Measurements from ENCODE around the gene SH3RF3. TPM values are rescaled to one million over a fixed set of nuclear protein-coding genes. Genes with fewer than 3 reads are reported as not detected.

The SH3RF3 gene
- total RNA-seq, 1 donor from 2014 or later: 7.3 TPM

DNA sequence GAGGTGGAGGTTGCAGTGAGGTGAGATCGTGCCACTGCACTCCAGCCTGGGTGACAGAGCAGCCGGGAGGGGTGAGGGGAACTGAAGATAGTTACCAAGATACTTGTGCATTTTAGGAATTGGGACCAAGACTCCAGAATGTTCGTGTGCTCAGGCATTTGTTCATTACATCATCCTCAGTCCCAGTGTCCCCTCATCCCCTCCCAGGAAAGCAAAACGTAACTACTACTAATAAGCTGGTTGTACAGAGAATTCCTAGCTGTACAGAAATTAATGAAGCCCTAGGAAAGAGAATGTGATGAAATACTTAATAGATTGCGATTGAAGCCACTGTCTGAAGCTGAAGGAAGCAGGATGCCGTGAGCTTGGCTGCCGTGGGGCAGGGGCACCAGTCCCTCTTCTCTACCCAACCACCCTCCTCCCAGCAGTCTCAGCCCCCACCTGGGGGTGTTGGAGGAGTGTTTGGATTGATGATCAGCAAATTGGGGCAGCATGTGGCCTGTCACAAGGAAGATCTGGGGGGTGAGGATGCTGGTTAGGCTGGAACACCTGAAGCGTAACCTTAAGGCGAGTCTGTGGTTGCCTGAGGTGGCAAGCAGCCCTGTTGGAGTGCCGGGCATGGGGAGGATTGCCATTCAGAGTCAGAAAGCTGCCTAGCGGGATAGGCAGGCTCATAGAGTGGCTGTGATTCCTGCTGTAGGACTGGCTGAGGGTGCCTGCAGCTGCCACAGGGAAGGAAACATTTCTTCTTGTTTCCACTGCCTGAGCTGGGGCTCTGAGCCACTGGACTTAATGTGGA, 140.9 kb downstream of the SH3RF3 start:
- H3K4me1 Mint-ChIP-seq (ENCODE audit: low read depth, unreplicated experiment): peaks cover 20% of the 10 kb centered on the region
- H3K4me3 ChIP-seq (ENCODE audit: insufficient read depth, low read depth, low read length): no peak overlapping the region
- no peaks in the 10 kb centered on the region for H3K9me3 ChIP-seq (ENCODE audit: insufficient read depth, low read depth, low read length)
- peaks cover 2% of the 10 kb centered on the region for H3K27me3 ChIP-seq (ENCODE audit: insufficient read depth, low read length)
- no peak for TF ChIP-seq EZH2 (IDR thresholded peaks at IDR 0.05; ENCODE audit: insufficient read depth, low read length)
- TF ChIP-seq, protein P1, sequence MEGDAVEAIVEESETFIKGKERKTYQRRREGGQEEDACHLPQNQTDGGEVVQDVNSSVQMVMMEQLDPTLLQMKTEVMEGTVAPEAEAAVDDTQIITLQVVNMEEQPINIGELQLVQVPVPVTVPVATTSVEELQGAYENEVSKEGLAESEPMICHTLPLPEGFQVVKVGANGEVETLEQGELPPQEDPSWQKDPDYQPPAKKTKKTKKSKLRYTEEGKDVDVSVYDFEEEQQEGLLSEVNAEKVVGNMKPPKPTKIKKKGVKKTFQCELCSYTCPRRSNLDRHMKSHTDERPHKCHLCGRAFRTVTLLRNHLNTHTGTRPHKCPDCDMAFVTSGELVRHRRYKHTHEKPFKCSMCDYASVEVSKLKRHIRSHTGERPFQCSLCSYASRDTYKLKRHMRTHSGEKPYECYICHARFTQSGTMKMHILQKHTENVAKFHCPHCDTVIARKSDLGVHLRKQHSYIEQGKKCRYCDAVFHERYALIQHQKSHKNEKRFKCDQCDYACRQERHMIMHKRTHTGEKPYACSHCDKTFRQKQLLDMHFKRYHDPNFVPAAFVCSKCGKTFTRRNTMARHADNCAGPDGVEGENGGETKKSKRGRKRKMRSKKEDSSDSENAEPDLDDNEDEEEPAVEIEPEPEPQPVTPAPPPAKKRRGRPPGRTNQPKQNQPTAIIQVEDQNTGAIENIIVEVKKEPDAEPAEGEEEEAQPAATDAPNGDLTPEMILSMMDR (IDR thresholded peaks at IDR 0.05; ENCODE audit: insufficient read depth, low read depth, low read length): no peak
- no peak overlapping the region for H3K4me3 Mint-ChIP-seq (ENCODE audit: unreplicated experiment)
- H2AFZ ChIP-seq (ENCODE audit: low read depth, low read length): no peak overlapping the region
- DNase-seq (ENCODE audit: low read depth): no peak
- H3K9me3 Mint-ChIP-seq (ENCODE audit: unreplicated experiment): no peaks in the 10 kb centered on the region
- H3K27me3 Mint-ChIP-seq (ENCODE audit: low read depth, unreplicated experiment): peaks cover 16% of the 10 kb centered on the region
- H4K20me1 ChIP-seq (ENCODE audit: insufficient read depth, low read length): peaks cover 55% of the 10 kb centered on the region
- no peak overlapping the region for H3K27ac ChIP-seq (ENCODE audit: low read depth, low read length)
- peaks cover 2% of the 10 kb centered on the region for H3K36me3 Mint-ChIP-seq (ENCODE audit: low read depth, unreplicated experiment)
- no peaks in the 10 kb centered on the region for H3K36me3 ChIP-seq (ENCODE audit: insufficient read depth, low read length)
- H3K4me1 ChIP-seq (ENCODE audit: insufficient read depth, low read length): peaks cover 7% of the 10 kb centered on the region
- FAIRE-seq: no peak
- no peak overlapping the region for H3K27ac Mint-ChIP-seq (ENCODE audit: unreplicated experiment)
- H3K9ac ChIP-seq (ENCODE audit: low read length): no peak overlapping the region
- peaks cover 3% of the 10 kb centered on the region for H3K79me2 ChIP-seq (ENCODE audit: insufficient read depth, low read length)
- no peak overlapping the region for H3K4me2 ChIP-seq (ENCODE audit: low read length)

DNA sequence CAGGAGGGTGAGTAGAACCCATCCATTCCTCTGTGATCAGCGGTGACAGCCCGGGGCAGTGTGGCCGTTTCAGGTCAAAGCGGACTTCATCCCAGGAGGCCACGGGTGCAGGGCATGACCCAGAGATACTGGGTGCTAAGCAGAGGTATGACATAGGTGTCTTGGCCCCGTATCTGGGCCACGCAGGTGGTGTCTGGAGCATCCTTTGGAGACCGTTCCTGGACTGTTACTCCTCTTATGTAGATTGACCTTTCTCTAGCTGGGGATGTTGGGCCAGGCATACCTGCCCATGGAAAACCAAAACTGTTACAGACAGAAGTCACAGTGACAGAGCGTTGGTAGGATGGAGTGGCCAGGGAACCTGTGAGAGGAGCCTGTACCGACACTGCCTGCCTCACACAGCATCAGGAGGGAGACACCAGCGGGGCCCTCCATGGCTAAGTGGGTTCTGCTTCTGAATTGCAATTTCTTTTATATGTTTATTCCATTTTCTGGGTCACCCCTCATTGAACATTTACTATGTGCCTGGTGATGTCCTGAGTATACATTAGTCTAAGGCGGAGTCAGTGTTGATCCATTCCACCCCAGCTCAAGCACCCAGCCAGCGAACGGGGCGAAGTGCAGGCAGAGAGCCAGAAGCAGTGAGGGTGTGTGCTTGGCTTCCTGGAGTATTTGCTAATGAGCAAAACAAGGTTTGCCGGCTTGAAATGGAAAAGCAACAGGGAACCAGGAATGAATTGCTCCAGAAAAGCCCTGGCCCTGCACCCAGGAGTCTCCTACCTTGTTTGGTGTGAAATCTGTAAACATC, 141.7 kb downstream of the SH3RF3 start:
- TF ChIP-seq, protein P1 (IDR thresholded peaks at IDR 0.05; ENCODE audit: insufficient read depth, low read depth, low read length): no peak
- no peak for TF ChIP-seq EZH2 (IDR thresholded peaks at IDR 0.05; ENCODE audit: insufficient read depth, low read length)
- DNase-seq (ENCODE audit: low read depth) (no peak), FAIRE-seq (no peak)
- Histone ChIP-seq H2AFZ (ENCODE audit: low read depth, low read length) (no peak overlapping the region), H3K27ac (ENCODE audit: low read depth, low read length) (no peak overlapping the region), H3K9me3 (ENCODE audit: insufficient read depth, low read depth, low read length) (no peaks in the 10 kb centered on the region), H3K4me2 (ENCODE audit: low read length) (no peak overlapping the region), H3K27me3 (ENCODE audit: insufficient read depth, low read length) (peaks cover 2% of the 10 kb centered on the region), H3K4me3 (ENCODE audit: insufficient read depth, low read depth, low read length) (no peak overlapping the region), H3K79me2 (ENCODE audit: insufficient read depth, low read length) (peaks cover 3% of the 10 kb centered on the region), H4K20me1 (ENCODE audit: insufficient read depth, low read length) (peaks cover 50% of the 10 kb centered on the region), H3K9ac (ENCODE audit: low read length) (no peak overlapping the region), H3K36me3 (ENCODE audit: insufficient read depth, low read length) (no peaks in the 10 kb centered on the region), H3K4me1 (ENCODE audit: insufficient read depth, low read length) (peaks cover 7% of the 10 kb centered on the region)
- H3K36me3 Mint-ChIP-seq (ENCODE audit: low read depth, unreplicated experiment): peaks cover 2% of the 10 kb centered on the region
- no peaks in the 10 kb centered on the region for H3K9me3 Mint-ChIP-seq (ENCODE audit: unreplicated experiment)
- no peak overlapping the region for H3K4me3 Mint-ChIP-seq (ENCODE audit: unreplicated experiment)
- peaks cover 16% of the 10 kb centered on the region for H3K27me3 Mint-ChIP-seq (ENCODE audit: low read depth, unreplicated experiment)
- peaks cover 22% of the 10 kb centered on the region for H3K4me1 Mint-ChIP-seq (ENCODE audit: low read depth, unreplicated experiment)
- H3K27ac Mint-ChIP-seq (ENCODE audit: unreplicated experiment): no peak overlapping the region
